Stimulated activated CD4-positive, alpha-beta T cell treated with anti-CD3 and anti-CD28 coated beads, Interleukin-4, amount 100 ng/mL, for 24 hours (primary cell): Measurements from ENCODE around the gene LAMTOR3.
"Not testable (repeated sequence)": the region's sequence is repeated elsewhere in the genome, so short reads cannot be mapped to it uniquely, and the experiment has no call there.

Source experiments
- DNase-seq: peaks from one replicate; pipeline ENCODE4 v3.0.0-alpha.2; 2020

Gene LAMTOR3

GRCh38 chr4:99830051-99830450 lies 64.2 kb downstream of the LAMTOR3 start:
- not testable (repeated sequence) for DNase-seq

- no peak for DNase-seq
These were observed 65.8 kb downstream of the LAMTOR3 start for GRCh38 chr4:99828477-99828876.
